Renal cortical epithelial cell (primary cell): Measurements from ENCODE around the gene LIPG. TPM values are rescaled to one million over a fixed set of nuclear protein-coding genes. Genes with fewer than 3 reads are reported as not detected.

ENCODE experiments used
- DNase-seq: peaks from one replicate; pipeline ENCODE4 v3.0.0-alpha.2; 2011; ENCODE audit warnings: low read depth
- total RNA-seq: library from RNA; depleted of rRNA; stranded (reverse); fragments of >200 nt; gene quantifications from 2 replicates; pipeline ENCODE4 v1.2.3, GENCODE V29; 2014

LIPG gene
- total RNA-seq, 1 donor from 2014 or later: 61.4 TPM

- no peak for DNase-seq
Observed at GRCh38 chr18:49638891-49639557, 77.2 kb downstream of the LIPG start.

- peak; percentile 36 for DNase-seq
Observed at GRCh38 chr18:49639643-49640391, 78.0 kb downstream of the LIPG start.

DNA sequence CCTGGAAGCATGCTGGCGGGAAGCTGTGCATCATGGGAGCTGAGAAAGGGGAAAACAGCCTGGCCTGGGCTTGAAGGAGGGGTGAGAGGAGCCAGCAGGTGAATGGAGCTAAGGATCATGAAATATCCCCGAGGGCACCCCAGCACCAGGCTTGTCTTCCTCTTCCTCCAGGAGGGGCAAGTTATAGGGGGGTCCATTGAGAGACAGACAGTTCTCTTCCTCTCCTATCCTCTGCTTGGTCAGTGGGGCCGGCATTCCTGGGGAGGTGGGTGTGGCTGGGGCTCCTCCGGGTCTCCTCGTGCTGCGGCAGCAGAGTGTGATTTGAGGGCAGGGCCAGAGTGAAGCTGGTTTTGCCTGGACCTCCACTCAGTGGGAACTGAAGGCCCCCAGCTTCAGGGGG lies 78.9 kb downstream of the LIPG start:
- no peak for DNase-seq

GRCh38 chr18:49645196-49645595 lies 83.3 kb downstream of the LIPG start:
- DNase-seq: no peak

- DNase-seq: no peak
Observed at GRCh38 chr18:49645841-49646351, 84.0 kb downstream of the LIPG start.

GRCh38 chr18:49646873-49647272 lies 85.0 kb downstream of the LIPG start:
- no peak for DNase-seq

- peak; percentile 66 for DNase-seq
Observed at GRCh38 chr18:49647496-49648168, 85.8 kb downstream of the LIPG start.

GRCh38 chr18:49648326-49648725 lies 86.5 kb downstream of the LIPG start:
- no peak for DNase-seq

Other genes starting within 250 kb of the LIPG start
- gene DYM, start 101.4 kb upstream of the LIPG start, total RNA-seq: 28.2 and 30.6 TPM in 2 replicates
- gene C18orf32, start 74.8 kb upstream of the LIPG start, total RNA-seq: 32.0 and 42.2 TPM in 2 replicates
- 1,479 and 2,124 TPM in 2 replicates for gene RPL17, start 69.6 kb upstream of the LIPG start, total RNA-seq